ENCODE data around the gene SLC22A1. TPM values are rescaled to one million over a fixed set of nuclear protein-coding genes. Genes with fewer than 3 reads are reported as not detected.

The SLC22A1 gene
- total RNA-seq, 1 donor from 2014 or later: 3.2 TPM

GRCh38 chr6:160146454-160147145 is 25.0 kb downstream of the SLC22A1 start:
- H3K36me3 Mint-ChIP-seq (ENCODE audit: low read depth, unreplicated experiment): peaks cover 11% of the 10 kb centered on the region
- Histone ChIP-seq H2AFZ (ENCODE audit: low read depth, low read length) (no peak overlapping the region), H3K4me2 (ENCODE audit: low read length) (no peak overlapping the region), H3K9me3 (ENCODE audit: insufficient read depth, low read depth, low read length) (no peaks in the 10 kb centered on the region), H3K4me3 (ENCODE audit: insufficient read depth, low read depth, low read length) (no peak overlapping the region), H3K79me2 (ENCODE audit: insufficient read depth, low read length) (no peaks in the 10 kb centered on the region), H3K27me3 (ENCODE audit: insufficient read depth, low read length) (no peaks in the 10 kb centered on the region), H3K9ac (ENCODE audit: low read length) (no peak overlapping the region), H3K27ac (ENCODE audit: low read depth, low read length) (no peak overlapping the region), H3K4me1 (ENCODE audit: insufficient read depth, low read length) (peaks cover 2% of the 10 kb centered on the region), H4K20me1 (ENCODE audit: insufficient read depth, low read length) (no peaks in the 10 kb centered on the region), H3K36me3 (ENCODE audit: insufficient read depth, low read length) (no peaks in the 10 kb centered on the region)
- no peaks in the 10 kb centered on the region for H3K27me3 Mint-ChIP-seq (ENCODE audit: low read depth, unreplicated experiment)
- peaks cover 2% of the 10 kb centered on the region for H3K9me3 Mint-ChIP-seq (ENCODE audit: unreplicated experiment)
- H3K27ac Mint-ChIP-seq (ENCODE audit: unreplicated experiment): no peak overlapping the region
- no peaks in the 10 kb centered on the region for H3K4me1 Mint-ChIP-seq (ENCODE audit: low read depth, unreplicated experiment)
- FAIRE-seq (no peak), DNase-seq (ENCODE audit: low read depth) (no peak)
- TF ChIP-seq, protein P1, sequence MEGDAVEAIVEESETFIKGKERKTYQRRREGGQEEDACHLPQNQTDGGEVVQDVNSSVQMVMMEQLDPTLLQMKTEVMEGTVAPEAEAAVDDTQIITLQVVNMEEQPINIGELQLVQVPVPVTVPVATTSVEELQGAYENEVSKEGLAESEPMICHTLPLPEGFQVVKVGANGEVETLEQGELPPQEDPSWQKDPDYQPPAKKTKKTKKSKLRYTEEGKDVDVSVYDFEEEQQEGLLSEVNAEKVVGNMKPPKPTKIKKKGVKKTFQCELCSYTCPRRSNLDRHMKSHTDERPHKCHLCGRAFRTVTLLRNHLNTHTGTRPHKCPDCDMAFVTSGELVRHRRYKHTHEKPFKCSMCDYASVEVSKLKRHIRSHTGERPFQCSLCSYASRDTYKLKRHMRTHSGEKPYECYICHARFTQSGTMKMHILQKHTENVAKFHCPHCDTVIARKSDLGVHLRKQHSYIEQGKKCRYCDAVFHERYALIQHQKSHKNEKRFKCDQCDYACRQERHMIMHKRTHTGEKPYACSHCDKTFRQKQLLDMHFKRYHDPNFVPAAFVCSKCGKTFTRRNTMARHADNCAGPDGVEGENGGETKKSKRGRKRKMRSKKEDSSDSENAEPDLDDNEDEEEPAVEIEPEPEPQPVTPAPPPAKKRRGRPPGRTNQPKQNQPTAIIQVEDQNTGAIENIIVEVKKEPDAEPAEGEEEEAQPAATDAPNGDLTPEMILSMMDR (IDR thresholded peaks at IDR 0.05; ENCODE audit: insufficient read depth, low read depth, low read length): no peak
- TF ChIP-seq EZH2 (IDR thresholded peaks at IDR 0.05; ENCODE audit: insufficient read depth, low read length): no peak
- no peak overlapping the region for H3K4me3 Mint-ChIP-seq (ENCODE audit: unreplicated experiment)

DNA sequence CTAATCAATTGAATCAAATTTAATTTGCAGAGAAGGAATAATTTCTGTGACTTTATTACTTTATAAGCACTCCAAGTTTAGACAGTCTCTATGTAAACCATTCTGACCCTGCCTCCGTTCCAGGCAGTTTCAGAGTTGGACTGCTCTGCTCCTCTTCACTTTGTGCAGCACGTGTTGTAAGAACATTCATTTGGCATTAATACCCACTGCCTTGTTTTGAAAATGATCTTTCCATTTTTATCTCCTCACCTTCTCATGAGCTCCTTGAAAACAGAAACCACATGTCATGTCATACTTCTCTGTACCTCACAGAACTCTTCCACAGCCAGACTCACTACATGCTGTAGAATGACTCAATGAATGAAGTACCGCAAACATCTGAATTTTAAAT is 25.5 kb downstream of the SLC22A1 start:
- Mint-ChIP-seq H3K4me3 (ENCODE audit: unreplicated experiment) (no peak overlapping the region), H3K27ac (ENCODE audit: unreplicated experiment) (no peak overlapping the region), H3K27me3 (ENCODE audit: low read depth, unreplicated experiment) (no peaks in the 10 kb centered on the region), H3K9me3 (ENCODE audit: unreplicated experiment) (peaks cover 2% of the 10 kb centered on the region), H3K4me1 (ENCODE audit: low read depth, unreplicated experiment) (no peaks in the 10 kb centered on the region), H3K36me3 (ENCODE audit: low read depth, unreplicated experiment) (peaks cover 12% of the 10 kb centered on the region)
- Histone ChIP-seq H3K27ac (ENCODE audit: low read depth, low read length) (no peak overlapping the region), H3K4me3 (ENCODE audit: insufficient read depth, low read depth, low read length) (no peak overlapping the region), H3K9ac (ENCODE audit: low read length) (no peak overlapping the region), H3K4me2 (ENCODE audit: low read length) (no peak overlapping the region), H4K20me1 (ENCODE audit: insufficient read depth, low read length) (no peaks in the 10 kb centered on the region), H3K9me3 (ENCODE audit: insufficient read depth, low read depth, low read length) (no peaks in the 10 kb centered on the region), H3K4me1 (ENCODE audit: insufficient read depth, low read length) (no peaks in the 10 kb centered on the region), H3K36me3 (ENCODE audit: insufficient read depth, low read length) (no peaks in the 10 kb centered on the region), H3K79me2 (ENCODE audit: insufficient read depth, low read length) (no peaks in the 10 kb centered on the region), H2AFZ (ENCODE audit: low read depth, low read length) (no peak overlapping the region), H3K27me3 (ENCODE audit: insufficient read depth, low read length) (no peaks in the 10 kb centered on the region)
- TF ChIP-seq, protein P1 (IDR thresholded peaks at IDR 0.05; ENCODE audit: insufficient read depth, low read depth, low read length): no peak
- no peak for TF ChIP-seq EZH2 (IDR thresholded peaks at IDR 0.05; ENCODE audit: insufficient read depth, low read length)
- FAIRE-seq: no peak
- no peak for DNase-seq (ENCODE audit: low read depth)

GRCh38 chr6:160154471-160154870 is 32.9 kb downstream of the SLC22A1 start:
- Histone ChIP-seq H3K27me3 (ENCODE audit: insufficient read depth, low read length) (no peaks in the 10 kb centered on the region), H3K4me2 (ENCODE audit: low read length) (no peak overlapping the region), H3K27ac (ENCODE audit: low read depth, low read length) (no peak overlapping the region), H3K79me2 (ENCODE audit: insufficient read depth, low read length) (no peaks in the 10 kb centered on the region), H3K4me3 (ENCODE audit: insufficient read depth, low read depth, low read length) (no peak overlapping the region), H2AFZ (ENCODE audit: low read depth, low read length) (no peak overlapping the region), H4K20me1 (ENCODE audit: insufficient read depth, low read length) (no peaks in the 10 kb centered on the region), H3K9ac (ENCODE audit: low read length) (no peak overlapping the region), H3K9me3 (ENCODE audit: insufficient read depth, low read depth, low read length) (peaks cover 2% of the 10 kb centered on the region), H3K36me3 (ENCODE audit: insufficient read depth, low read length) (no peaks in the 10 kb centered on the region), H3K4me1 (ENCODE audit: insufficient read depth, low read length) (no peaks in the 10 kb centered on the region)
- Mint-ChIP-seq H3K9me3 (ENCODE audit: unreplicated experiment) (no peaks in the 10 kb centered on the region), H3K36me3 (ENCODE audit: low read depth, unreplicated experiment) (peaks cover 18% of the 10 kb centered on the region), H3K4me3 (ENCODE audit: unreplicated experiment) (no peak overlapping the region), H3K27ac (ENCODE audit: unreplicated experiment) (no peak overlapping the region), H3K4me1 (ENCODE audit: low read depth, unreplicated experiment) (no peaks in the 10 kb centered on the region), H3K27me3 (ENCODE audit: low read depth, unreplicated experiment) (no peaks in the 10 kb centered on the region)
- DNase-seq (ENCODE audit: low read depth) (no peak), FAIRE-seq (no peak)
- no peak for TF ChIP-seq EZH2 (IDR thresholded peaks at IDR 0.05; ENCODE audit: insufficient read depth, low read length)
- TF ChIP-seq, protein P1 (IDR thresholded peaks at IDR 0.05; ENCODE audit: insufficient read depth, low read depth, low read length): no peak

Measured in astrocyte (in vitro differentiated cells and primary cell).